Caco-2 (cell line): ENCODE data around the gene DIP2A. TPM values are rescaled to one million over a fixed set of nuclear protein-coding genes. Genes with fewer than 3 reads are reported as not detected.
"Not testable (repeated sequence)": the region's sequence is repeated elsewhere in the genome, so short reads cannot be mapped to it uniquely, and the experiment has no call there.

Experiments used
- BruUV-seq: library from RNA; stranded (reverse); fragments of 400-500 nt; replicated peaks from 2 replicates; lab custom pipeline; 2021; lab: Mats Ljungman, UMichigan
- CTCF ChIA-PET: fragments of 300-600 bp; sonication (Branson Sonifier 250); formaldehyde crosslinking; loops from one replicate; lab custom pipeline; 2022; ENCODE audit warnings: antibody characterized with exemption; lab: Charles Lee
- POLR2A ChIA-PET: fragments of 300-600 bp; sonication (Branson Sonifier 250); formaldehyde crosslinking; loops from one replicate; lab custom pipeline; 2022; ENCODE audit warnings: antibody characterized with exemption; lab: Charles Lee
- DNase-seq, 2 experiments: peaks; one replicate each; pipeline versions ENCODE4 v3.0.0 to v3.0.0-alpha.2; 2020 to 2022
- H3K27me3 ChIP-seq: replicated peaks from 2 replicates; pipeline ENCODE4 v1.6.0; 2011; ENCODE audit warnings: low read length; ENCODE audit not compliant: control insufficient read depth, insufficient read depth
- H3K36me3 ChIP-seq: 2 replicates; pipeline ENCODE4 v1.5.1; 2011; ENCODE audit warnings: low read length; ENCODE audit not compliant: control insufficient read depth, insufficient read depth
- H3K4me1 ChIP-seq: fragments of 250-450 bp; sonication (Bioruptor Pico); 2 replicates; pipeline ENCODE4 v1.5.1; 2020; ENCODE audit warnings: mild to moderate bottlenecking
- H3K4me3 ChIP-seq: 2 replicates; pipeline ENCODE4 v1.5.1; 2011; ENCODE audit warnings: low read depth, mild to moderate bottlenecking, control low read depth, low read length
- H3K9me3 ChIP-seq: fragments of 250-450 bp; sonication (Bioruptor Pico); 2 replicates; pipeline ENCODE4 v1.5.1; 2020; ENCODE audit warnings: mild to moderate bottlenecking, moderate library complexity
- H3K27ac Mint-ChIP-seq: one replicate; pipeline ENCODE4 v1.8.0; 2022; ENCODE audit warnings: mixed read lengths; ENCODE audit not compliant: unreplicated experiment
- H3K27me3 Mint-ChIP-seq: one replicate; pipeline ENCODE4 v1.8.0; 2022; ENCODE audit warnings: mixed read lengths; ENCODE audit not compliant: insufficient read depth, unreplicated experiment
- H3K36me3 Mint-ChIP-seq: one replicate; pipeline ENCODE4 v1.8.0; 2022; ENCODE audit warnings: mild to moderate bottlenecking, mixed read lengths; ENCODE audit not compliant: insufficient read depth, unreplicated experiment
- H3K4me1 Mint-ChIP-seq: one replicate; pipeline ENCODE4 v1.8.0; 2022; ENCODE audit warnings: low read depth, mixed read lengths; ENCODE audit not compliant: unreplicated experiment
- H3K4me3 Mint-ChIP-seq: one replicate; pipeline ENCODE4 v1.8.0; 2022; ENCODE audit warnings: mild to moderate bottlenecking, moderate library complexity, mixed read lengths; ENCODE audit not compliant: unreplicated experiment
- H3K9me3 Mint-ChIP-seq: one replicate; pipeline ENCODE4 v1.8.0; 2022; ENCODE audit warnings: mixed read lengths; ENCODE audit not compliant: unreplicated experiment
- CTCF ChIP-seq, 2 experiments: fragments of 200-600 bp in 1 of 2; IDR thresholded peaks; 1 replicate in 1 of 2; 2 replicates in 1 of 2; pipeline versions ENCODE4 v1.5.1 to v1.8.0; 2011 to 2022; ENCODE audit warnings: antibody characterized with exemption in 1 of 2, control low read depth in 1 of 2, inconsistent platforms in 1 of 2, low read depth in 1 of 2, low read length in 1 of 2, mild to moderate bottlenecking in 1 of 2, moderate library complexity in 1 of 2; ENCODE audit not compliant: insufficient read depth in 1 of 2, severe bottlenecking in 1 of 2, unreplicated experiment in 1 of 2
- intact Hi-C: fragments of 100-400 bp; cut with micrococcal nuclease; formaldehyde crosslinking; loops from one replicate; pipeline ENCODE4 v1.10.0; 2022; ENCODE audit not compliant: unreplicated experiment
- total RNA-seq: library from RNA; stranded (reverse); gene quantifications from 2 replicates; pipeline ENCODE4 v1.2.3, GENCODE V29; 2022

The DIP2A gene
- total RNA-seq, 1 experiment from 2014 or later, result 44.6 TPM

GRCh38 chr21:46517361-46517760 lies 58.7 kb downstream of the DIP2A start:
- no peaks in the 10 kb centered on the region for H3K9me3 Mint-ChIP-seq
- H3K27ac Mint-ChIP-seq, result no peak overlapping the region
- Histone ChIP-seq H3K36me3 (no peaks in the 10 kb centered on the region), H3K9me3 (no peaks in the 10 kb centered on the region), H3K4me1 (no peaks in the 10 kb centered on the region), H3K4me3 (no peak overlapping the region), H3K27me3 (no peaks in the 10 kb centered on the region)
- peaks cover 44% of the 10 kb centered on the region for H3K36me3 Mint-ChIP-seq
- no peak overlapping the region for H3K4me3 Mint-ChIP-seq
- POLR2A ChIA-PET, result no interaction called here
- no peak for DNase-seq
- CTCF ChIA-PET, result no interaction called here
- BruUV-seq, result no TSS peak
- H3K4me1 Mint-ChIP-seq, result no peaks in the 10 kb centered on the region
- H3K27me3 Mint-ChIP-seq, result no peaks in the 10 kb centered on the region
- intact Hi-C loops, result no loop called here
- no peak for TF ChIP-seq CTCF (IDR thresholded peaks at IDR 0.05; ENCODE audit: insufficient read depth in 1 of 2, low read depth in 1 of 2, low read length in 1 of 2, severe bottlenecking in 1 of 2, unreplicated experiment in 1 of 2)

GRCh38 chr21:46518983-46519583 lies 60.4 kb downstream of the DIP2A start:
- H3K4me1 ChIP-seq, result no peaks in the 10 kb centered on the region
- Mint-ChIP-seq H3K4me1 (no peaks in the 10 kb centered on the region), H3K36me3 (peaks cover 39% of the 10 kb centered on the region), H3K27me3 (no peaks in the 10 kb centered on the region), H3K27ac (no peak overlapping the region), H3K9me3 (no peaks in the 10 kb centered on the region), H3K4me3 (no peak overlapping the region)
- no peaks in the 10 kb centered on the region for H3K9me3 ChIP-seq
- POLR2A ChIA-PET, result no interaction called here
- H3K4me3 ChIP-seq, result no peak overlapping the region
- no peaks in the 10 kb centered on the region for H3K27me3 ChIP-seq
- intact Hi-C loops, result no loop called here
- TF ChIP-seq CTCF (IDR thresholded peaks at IDR 0.05; ENCODE audit: insufficient read depth in 1 of 2, low read depth in 1 of 2, low read length in 1 of 2, severe bottlenecking in 1 of 2, unreplicated experiment in 1 of 2), result no peak
- no peaks in the 10 kb centered on the region for H3K36me3 ChIP-seq
- no TSS peak for BruUV-seq
- no peak for DNase-seq
- CTCF ChIA-PET, result no interaction called here

GRCh38 chr21:46527393-46527792 lies 68.7 kb downstream of the DIP2A start:
- CTCF ChIA-PET, result not testable (repeated sequence)
- H3K36me3 Mint-ChIP-seq, result peaks cover 32% of the 10 kb centered on the region

More at GRCh38 chr21:46527393-46527792, 68.7 kb downstream of the DIP2A start:
- H3K4me3 Mint-ChIP-seq, H3K27me3 Mint-ChIP-seq, H3K36me3 ChIP-seq, H3K4me3 ChIP-seq, intact Hi-C loops, POLR2A ChIA-PET, H3K9me3 Mint-ChIP-seq, BruUV-seq, H3K4me1 ChIP-seq, H3K4me1 Mint-ChIP-seq, DNase-seq, H3K27ac Mint-ChIP-seq, H3K27me3 ChIP-seq, H3K9me3 ChIP-seq: not testable (repeated sequence)
